K562 (cell line): ENCODE data around the gene TBRG1. TPM values are rescaled to one million over a fixed set of nuclear protein-coding genes. Genes with fewer than 3 reads are reported as not detected.

Experiments
- CBX5 ChIP-seq: IDR thresholded peaks from 2 replicates; pipeline ENCODE4 v1.6.1; 2014; ENCODE audit warnings: low read depth, borderline replicate concordance
- ELF4 ChIP-seq: fragments of 450-650 bp; formaldehyde crosslinking; IDR thresholded peaks from 2 replicates; pipeline ENCODE4 v1.4.0; 2022; ENCODE audit warnings: missing genetic modification characterization
- FOXJ2 ChIP-seq: fragments of 200-800 bp; sonication (Bioruptor generic); IDR thresholded peaks from 2 replicates; pipeline ENCODE4 v1.6.1; 2016; ENCODE audit warnings: missing genetic modification characterization, missing compliant biosample characterization
- GABPB1 ChIP-seq: sonication (generic); formaldehyde crosslinking; IDR thresholded peaks from 2 replicates; pipeline ENCODE4 v1.8.0; 2022; ENCODE audit warnings: mild to moderate bottlenecking, missing genetic modification reagents
- GTF2A2 ChIP-seq: IDR thresholded peaks from 2 replicates; pipeline ENCODE4 v1.6.1; 2016; ENCODE audit warnings: mild to moderate bottlenecking, missing genetic modification characterization, missing compliant biosample characterization
- HMG20A ChIP-seq: fragments of 450-650 bp; formaldehyde crosslinking; conservative IDR thresholded peaks from 2 replicates; pipeline ENCODE4 v1.4.0; 2020; ENCODE audit warnings: mild to moderate bottlenecking, mixed read lengths
- HNRNPK ChIP-seq: fragments of 200-400 bp; formaldehyde crosslinking; IDR thresholded peaks from one replicate; pipeline ENCODE4 v1.6.1; 2018; ENCODE audit warnings: mild to moderate bottlenecking, low read depth, low read length; ENCODE audit not compliant: poor library complexity, severe bottlenecking
- PHTF2 ChIP-seq: fragments of 250-450 bp; sonication (Bioruptor Pico); IDR thresholded peaks from 2 replicates; pipeline ENCODE4 v1.5.0; 2021; ENCODE audit warnings: mild to moderate bottlenecking
- POLR2B ChIP-seq: fragments of 450-650 bp; IDR thresholded peaks from 2 replicates; pipeline ENCODE4 v1.6.1; 2018; ENCODE audit warnings: low read depth; ENCODE audit not compliant: partially characterized antibody
- POU5F1 ChIP-seq: fragments of 150-350 bp; IDR thresholded peaks from 2 replicates; pipeline ENCODE4 v1.6.1; 2014; ENCODE audit warnings: borderline replicate concordance, low read length, low read depth, mild to moderate bottlenecking; ENCODE audit not compliant: partially characterized antibody
- PREB ChIP-seq: sonication (generic); formaldehyde crosslinking; IDR thresholded peaks from 2 replicates; pipeline ENCODE4 v1.8.1; 2023; ENCODE audit warnings: mild to moderate bottlenecking, missing genetic modification reagents
- SIN3B ChIP-seq: fragments of 450-650 bp; IDR thresholded peaks from 2 replicates; pipeline ENCODE4 v1.6.1; 2017; ENCODE audit warnings: low read depth, mild to moderate bottlenecking, moderate library complexity
- SLC30A9 ChIP-seq: fragments of 250-450 bp; sonication (Bioruptor Pico); IDR thresholded peaks from 2 replicates; pipeline ENCODE4 v1.8.0; 2022; ENCODE audit warnings: mild to moderate bottlenecking, moderate library complexity
- SPI1 ChIP-seq: IDR thresholded peaks from 2 replicates; pipeline ENCODE4 v1.6.1; 2011; ENCODE audit warnings: low read depth, low read length, control low read depth, borderline replicate concordance
- ZFPM2 ChIP-seq: fragments of 250-450 bp; sonication (Bioruptor Pico); IDR thresholded peaks from 2 replicates; pipeline ENCODE4 v1.5.1; 2022; ENCODE audit warnings: mild to moderate bottlenecking
- ZNF121 ChIP-seq: sonication (generic); formaldehyde crosslinking; conservative IDR thresholded peaks from 2 replicates; pipeline ENCODE4 v1.8.0; 2022; ENCODE audit warnings: missing genetic modification reagents
- ZNF24 ChIP-seq: fragments of 450-650 bp; IDR thresholded peaks from 2 replicates; pipeline ENCODE4 v1.6.1; 2016
- ZNF551 ChIP-seq: fragments of 250-450 bp; sonication (Bioruptor Pico); IDR thresholded peaks from 2 replicates; pipeline ENCODE4 v1.5.0; 2021; ENCODE audit warnings: mild to moderate bottlenecking, moderate library complexity
- ZNF584 ChIP-seq: fragments of 200-800 bp; sonication (Bioruptor generic); IDR thresholded peaks from 2 replicates; pipeline ENCODE4 v1.6.1; 2016; ENCODE audit warnings: low read depth, mild to moderate bottlenecking, missing genetic modification characterization, missing compliant biosample characterization
- polyA plus RNA-seq, 8 experiments: library from polyadenylated mRNA; depleted of rRNA in 4 of 8; stranded (reverse) in 5 of 8; unstranded in 3 of 8; fragments of >200 nt; fragmentation: Nextera tagmentation in 2 of 8; fragmentation: Illumina TruSeq in 1 of 8; extraction: Ambion mirVana in 2 of 8; extraction: Trizol in 1 of 8; gene quantifications; 2 replicates each; pipeline versions ENCODE4 v1.2.1 to v1.2.3, GENCODE V29; 2011 to 2014; ENCODE audit warnings: inconsistent platforms in 1 of 8, missing spikeins in 1 of 8
- total RNA-seq, 7 experiments: library from RNA; depleted of rRNA in 6 of 7; stranded (reverse); fragments of >200 nt in 6 of 7; fragmentation: Illumina TruSeq in 2 of 7; extraction: Trizol in 2 of 7; gene quantifications; 2 replicates each; pipeline versions ENCODE4 v1.2.1 to v1.2.3, GENCODE V29; 2011 to 2021; ENCODE audit warnings: low replicate concordance in 1 of 7
- TF ChIP-seq, protein P1 (sequence below): fragments of 250-450 bp; sonication (Bioruptor Pico); IDR thresholded peaks from 2 replicates; pipeline ENCODE4 v1.5.0; 2020; ENCODE audit warnings: mild to moderate bottlenecking, borderline replicate concordance
- TF ChIP-seq, protein P2 (sequence below), 2 experiments: fragments of 250-450 bp in 1 of 2; fragments of 450-650 bp in 1 of 2; sonication (Bioruptor Pico) in 1 of 2; IDR thresholded peaks; 2 replicates each; pipeline versions ENCODE4 v1.6.1 to v1.8.0; 2016 to 2021; ENCODE audit warnings: mild to moderate bottlenecking in 2 of 2, moderate library complexity in 2 of 2, missing compliant biosample characterization in 1 of 2, missing genetic modification characterization in 1 of 2
- TF ChIP-seq, protein P3 (sequence below): IDR thresholded peaks from 2 replicates; pipeline ENCODE4 v1.6.1; 2016; ENCODE audit warnings: missing genetic modification characterization, missing compliant biosample characterization

TBRG1 gene
- total and polyA plus RNA-seq, 9 of the 15 experiments (the other 6 are each of a cell fraction or from before 2014, with no cell fraction given), result 8.7 to 30.0 (median 20.2) TPM

GRCh38 chr11:124644426-124645280 lies 22.0 kb downstream of the TBRG1 start (continued):
- TF ChIP-seq, protein P1, sequence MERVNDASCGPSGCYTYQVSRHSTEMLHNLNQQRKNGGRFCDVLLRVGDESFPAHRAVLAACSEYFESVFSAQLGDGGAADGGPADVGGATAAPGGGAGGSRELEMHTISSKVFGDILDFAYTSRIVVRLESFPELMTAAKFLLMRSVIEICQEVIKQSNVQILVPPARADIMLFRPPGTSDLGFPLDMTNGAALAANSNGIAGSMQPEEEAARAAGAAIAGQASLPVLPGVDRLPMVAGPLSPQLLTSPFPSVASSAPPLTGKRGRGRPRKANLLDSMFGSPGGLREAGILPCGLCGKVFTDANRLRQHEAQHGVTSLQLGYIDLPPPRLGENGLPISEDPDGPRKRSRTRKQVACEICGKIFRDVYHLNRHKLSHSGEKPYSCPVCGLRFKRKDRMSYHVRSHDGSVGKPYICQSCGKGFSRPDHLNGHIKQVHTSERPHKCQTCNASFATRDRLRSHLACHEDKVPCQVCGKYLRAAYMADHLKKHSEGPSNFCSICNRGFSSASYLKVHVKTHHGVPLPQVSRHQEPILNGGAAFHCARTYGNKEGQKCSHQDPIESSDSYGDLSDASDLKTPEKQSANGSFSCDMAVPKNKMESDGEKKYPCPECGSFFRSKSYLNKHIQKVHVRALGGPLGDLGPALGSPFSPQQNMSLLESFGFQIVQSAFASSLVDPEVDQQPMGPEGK, result no peak
- no peak for TF ChIP-seq HNRNPK
- no peak for TF ChIP-seq SLC30A9 (CRISPR knock-in tag)
- no peak for TF ChIP-seq ZFPM2
- TF ChIP-seq, protein P2, sequence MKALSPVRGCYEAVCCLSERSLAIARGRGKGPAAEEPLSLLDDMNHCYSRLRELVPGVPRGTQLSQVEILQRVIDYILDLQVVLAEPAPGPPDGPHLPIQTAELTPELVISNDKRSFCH (CRISPR knock-in tag; IDR thresholded peaks at IDR 0.05), result no peak
- TF ChIP-seq, protein P2 (tag; IDR thresholded peaks at IDR 0.05), result no peak
- TF ChIP-seq POLR2B, result no peak
- TF ChIP-seq, protein P3, sequence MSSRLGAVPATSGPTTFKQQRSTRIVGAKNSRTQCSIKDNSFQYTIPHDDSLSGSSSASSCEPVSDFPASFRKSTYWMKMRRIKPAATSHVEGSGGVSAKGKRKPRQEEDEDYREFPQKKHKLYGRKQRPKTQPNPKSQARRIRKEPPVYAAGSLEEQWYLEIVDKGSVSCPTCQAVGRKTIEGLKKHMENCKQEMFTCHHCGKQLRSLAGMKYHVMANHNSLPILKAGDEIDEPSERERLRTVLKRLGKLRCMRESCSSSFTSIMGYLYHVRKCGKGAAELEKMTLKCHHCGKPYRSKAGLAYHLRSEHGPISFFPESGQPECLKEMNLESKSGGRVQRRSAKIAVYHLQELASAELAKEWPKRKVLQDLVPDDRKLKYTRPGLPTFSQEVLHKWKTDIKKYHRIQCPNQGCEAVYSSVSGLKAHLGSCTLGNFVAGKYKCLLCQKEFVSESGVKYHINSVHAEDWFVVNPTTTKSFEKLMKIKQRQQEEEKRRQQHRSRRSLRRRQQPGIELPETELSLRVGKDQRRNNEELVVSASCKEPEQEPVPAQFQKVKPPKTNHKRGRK (tag), result no peak
- TF ChIP-seq SIN3B, result no peak
- TF ChIP-seq ZNF24, result peak; percentile 56; the same call in 1 of the 2 replicates
- TF ChIP-seq HMG20A (CRISPR knock-in tag), result no peak
- no peak for TF ChIP-seq GTF2A2 (tag)
- TF ChIP-seq SPI1, result peak; percentile 96
- no peak for TF ChIP-seq ZNF551 (CRISPR knock-in tag)
- no peak for TF ChIP-seq ZNF121 (CRISPR knock-in tag)
- TF ChIP-seq CBX5, result no peak
- no peak for TF ChIP-seq PHTF2
- TF ChIP-seq POU5F1, result no peak
- no peak for TF ChIP-seq GABPB1 (CRISPR knock-in tag)
- TF ChIP-seq ELF4 (CRISPR knock-in tag), result no peak
- TF ChIP-seq PREB (CRISPR knock-in tag), result no peak
- TF ChIP-seq ZNF584 (CRISPR knock-in tag), result no peak
- 0 out of 2 replicates have a peak, but pooled peaks have one; percentile 6 for TF ChIP-seq FOXJ2 (tag)
